Activated CD4-positive, alpha-beta T cell treated with anti-CD3 and anti-CD28 coated beads, Interleukin-2, amount 50 U/mL, for 1 hour (primary cell): ENCODE data around the gene PLBD2.

Experiments used
- DNase-seq: peaks from one replicate; pipeline ENCODE4 v3.0.0-alpha.2; 2020

The PLBD2 gene

DNA sequence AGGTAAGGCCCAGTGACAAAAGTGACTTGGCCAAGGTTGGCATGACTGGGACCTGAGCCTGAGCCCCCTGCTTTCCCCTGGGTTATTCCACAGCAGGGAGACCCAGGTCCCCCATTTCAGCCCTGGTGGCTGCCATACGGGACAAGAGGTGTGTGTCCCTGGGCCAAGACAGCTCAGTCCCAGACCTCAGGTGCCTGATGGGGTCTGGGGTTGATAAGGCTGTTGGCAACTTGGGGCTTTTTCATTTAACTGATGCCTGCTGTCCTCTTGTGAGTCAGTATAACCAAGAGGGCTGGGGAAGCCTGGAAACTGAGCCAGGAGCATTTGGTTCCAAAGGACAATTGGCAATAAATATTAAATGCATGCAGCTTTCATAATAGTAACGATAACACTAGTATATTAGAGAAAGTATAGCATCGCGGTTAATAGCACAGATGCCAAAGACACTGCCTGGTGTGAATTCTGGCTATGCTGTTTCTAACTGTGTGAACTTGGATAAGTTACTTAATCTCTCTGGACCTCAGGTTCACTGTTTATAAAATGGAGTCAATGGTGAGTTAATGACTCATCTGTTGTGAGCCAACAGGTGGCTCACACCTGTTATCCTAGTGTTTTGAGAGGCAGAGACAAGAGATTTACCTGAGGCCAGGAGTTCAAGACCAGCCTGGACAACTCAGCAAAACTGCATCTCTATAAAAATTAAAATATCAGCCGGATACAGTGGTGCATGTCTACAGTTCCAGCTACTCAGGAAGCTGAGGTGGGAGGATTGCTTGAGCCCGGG is 64.7 kb downstream of the PLBD2 start:
- no peak for DNase-seq

- no peak for DNase-seq
These were observed 66.1 kb downstream of the PLBD2 start for GRCh38 chr12:113424456-113424855.

DNA sequence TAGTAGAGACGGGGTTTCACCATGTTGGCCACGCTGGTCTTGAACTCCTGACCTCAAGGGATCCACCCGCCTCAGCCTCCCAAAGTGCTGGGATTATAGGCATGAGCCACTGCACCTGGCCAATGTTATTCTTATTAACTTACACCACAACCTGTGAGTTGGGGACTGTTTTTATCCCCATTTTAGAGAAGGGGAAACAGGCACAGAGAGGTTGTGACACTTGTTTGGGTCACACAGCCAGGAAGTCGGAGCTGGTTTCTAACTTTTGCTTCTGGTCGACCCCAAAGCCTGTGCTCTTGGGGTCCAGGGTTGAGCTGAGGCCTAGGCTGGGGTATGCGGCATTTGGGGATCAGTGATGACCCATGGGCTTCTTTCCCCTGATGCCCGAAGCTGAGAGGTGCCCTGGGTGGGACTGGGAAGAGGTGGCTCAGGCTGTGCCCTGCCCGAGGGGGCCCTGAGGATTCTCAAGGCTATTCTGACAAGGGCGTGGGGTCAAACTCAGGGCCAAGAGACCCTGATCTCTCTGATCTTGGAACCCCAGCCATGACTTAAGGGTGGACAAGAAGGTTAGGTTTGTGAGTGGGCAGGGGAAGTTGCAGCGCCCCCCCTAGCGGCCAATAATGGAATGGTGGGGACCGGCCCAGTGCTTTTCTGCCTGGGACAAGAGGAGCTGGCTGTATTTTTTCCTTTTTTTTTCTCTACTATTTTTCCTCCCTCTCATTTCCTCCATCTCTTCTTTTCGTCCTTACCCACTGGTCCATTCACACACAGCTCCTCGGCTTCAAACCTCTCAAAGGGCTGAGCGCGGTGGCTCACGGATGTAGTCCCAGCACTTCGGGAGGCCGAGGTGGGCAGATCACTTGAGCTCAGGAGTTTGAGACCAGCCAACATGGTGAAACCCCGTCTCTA is 66.8 kb downstream of the PLBD2 start:
- DNase-seq = peak; percentile 46

DNA sequence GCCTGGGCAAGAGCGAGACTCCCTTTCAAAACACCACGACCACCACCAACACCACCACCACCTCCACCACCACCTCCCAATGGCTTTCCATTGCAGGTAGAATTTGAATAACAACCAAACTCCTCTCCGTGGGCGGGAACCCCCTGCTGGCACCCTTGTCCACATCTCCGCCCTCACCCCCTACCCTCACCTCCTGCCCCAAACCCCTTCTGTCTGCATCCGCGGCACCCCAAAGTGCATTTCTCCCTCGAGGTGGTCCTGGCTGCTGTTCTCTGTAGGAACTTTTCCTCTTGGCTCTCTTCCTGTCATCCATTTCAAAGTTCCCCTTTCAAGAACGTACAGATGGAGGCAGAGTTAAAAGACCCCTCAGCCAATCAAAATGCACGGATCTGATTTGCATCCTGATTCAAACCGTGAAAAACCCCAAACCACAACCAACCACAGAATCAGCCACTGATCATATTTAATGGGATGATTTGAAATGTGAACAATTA is 67.6 kb downstream of the PLBD2 start:
- no peak for DNase-seq

GRCh38 chr12:113427882-113428281 is 69.5 kb downstream of the PLBD2 start:
- no peak for DNase-seq

- no peak for DNase-seq
These were observed 70.1 kb downstream of the PLBD2 start for GRCh38 chr12:113428482-113428881.

DNA sequence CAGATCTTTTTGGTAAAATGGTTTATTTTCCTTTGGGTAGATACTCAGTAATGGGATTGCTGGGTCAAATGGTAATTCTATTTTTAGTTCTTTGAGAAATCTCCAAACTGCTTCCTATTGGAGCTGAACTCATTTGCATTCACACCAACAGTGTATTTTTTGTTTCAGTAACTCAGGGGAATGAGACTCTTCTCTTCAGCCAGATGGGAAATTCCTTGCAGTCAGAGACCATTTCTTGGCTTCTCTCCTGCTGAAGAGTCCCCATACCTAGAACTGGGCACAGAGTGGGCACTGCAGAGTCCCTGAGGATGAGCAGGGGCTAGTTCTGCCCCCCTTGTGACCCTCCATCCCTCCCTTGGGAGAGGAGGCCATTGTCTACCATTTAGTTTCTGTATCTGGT is 74.6 kb downstream of the PLBD2 start:
- DNase-seq = no peak

- no peak for DNase-seq
These were observed 77.0 kb downstream of the PLBD2 start for GRCh38 chr12:113435367-113435766.

DNA sequence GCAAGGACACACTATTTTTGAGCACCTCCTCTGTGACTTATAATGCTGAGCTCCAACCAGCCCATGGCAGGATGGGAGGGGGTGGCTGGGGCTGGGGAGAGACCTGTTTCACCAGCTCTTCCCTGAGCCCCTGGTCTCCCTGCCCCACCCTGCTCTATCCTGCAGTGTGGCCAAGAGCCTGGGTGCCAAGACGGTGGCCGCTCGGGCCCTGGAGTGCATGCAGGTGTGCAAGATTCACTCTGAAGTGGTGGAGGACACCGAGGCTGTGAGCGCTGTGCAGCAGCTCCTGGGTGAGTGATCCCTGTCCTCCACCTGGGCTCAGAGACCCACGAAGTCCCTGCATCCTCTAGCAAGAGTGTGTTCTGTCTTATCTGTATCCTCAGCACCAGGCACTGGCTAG is 78.2 kb downstream of the PLBD2 start:
- DNase-seq = no peak

GRCh38 chr12:113436993-113437728 is 78.8 kb downstream of the PLBD2 start:
- DNase-seq = no peak

DNA sequence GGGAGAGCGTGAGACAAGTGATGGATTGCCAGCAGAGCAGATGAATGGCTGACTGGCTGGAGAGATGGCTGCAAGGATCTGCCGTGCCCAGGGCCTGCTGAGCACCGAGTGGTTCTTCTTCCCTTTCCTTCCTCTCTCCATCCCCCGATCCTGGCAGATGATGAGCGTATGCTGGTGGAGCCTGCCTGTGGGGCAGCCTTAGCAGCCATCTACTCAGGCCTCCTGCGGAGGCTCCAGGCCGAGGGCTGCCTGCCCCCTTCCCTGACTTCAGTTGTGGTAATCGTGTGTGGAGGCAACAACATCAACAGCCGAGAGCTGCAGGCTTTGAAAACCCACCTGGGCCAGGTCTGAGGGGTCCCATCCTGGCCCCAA is 79.3 kb downstream of the PLBD2 start:
- DNase-seq = no peak

DNA sequence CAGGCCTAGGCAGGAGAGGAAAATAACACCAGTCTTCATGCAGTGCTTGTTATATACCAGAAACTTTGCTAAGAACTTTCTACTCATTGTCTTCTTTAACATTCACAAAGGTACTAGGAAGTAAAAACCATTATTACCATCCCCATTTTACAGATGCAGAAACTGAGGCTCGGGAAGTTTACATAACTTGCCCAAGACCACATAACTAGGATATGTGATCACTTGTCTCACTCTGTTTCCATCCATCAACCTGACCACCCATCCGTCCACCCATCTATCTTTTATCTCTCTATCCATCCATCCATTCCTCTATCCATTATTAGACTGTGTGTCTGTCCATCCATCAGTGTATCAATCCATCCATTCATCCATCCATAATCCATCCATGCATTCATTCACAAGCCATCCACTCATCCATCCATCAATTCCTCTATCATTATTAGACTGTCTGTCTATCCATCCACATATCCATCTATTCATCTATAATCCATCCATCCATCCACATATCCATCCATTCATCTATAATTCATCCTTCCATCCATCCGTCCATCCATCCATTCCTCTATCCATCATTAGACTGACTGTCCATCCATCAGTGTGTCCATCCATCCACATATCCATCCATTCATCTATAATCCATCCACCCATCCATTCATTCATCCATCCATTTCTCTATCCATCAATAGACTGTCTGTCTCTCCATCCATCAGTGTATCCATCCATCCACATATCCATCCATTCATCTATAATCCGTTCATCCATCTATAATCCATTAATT is 80.3 kb downstream of the PLBD2 start:
- no peak for DNase-seq

DNA sequence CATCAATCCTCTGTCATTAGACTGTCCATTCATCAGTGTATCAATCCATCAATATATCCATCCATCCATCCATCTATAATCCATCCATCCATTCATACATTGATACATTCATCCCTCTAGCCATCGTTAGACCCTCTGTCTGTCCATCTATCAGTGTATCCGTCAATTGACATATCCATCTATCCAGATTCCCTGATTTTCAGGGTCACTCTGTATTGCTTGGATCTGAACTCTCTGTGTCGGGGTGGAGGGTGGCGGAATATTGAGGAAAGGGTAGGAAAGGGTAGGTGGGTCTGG is 80.9 kb downstream of the PLBD2 start:
- no peak for DNase-seq

DNA sequence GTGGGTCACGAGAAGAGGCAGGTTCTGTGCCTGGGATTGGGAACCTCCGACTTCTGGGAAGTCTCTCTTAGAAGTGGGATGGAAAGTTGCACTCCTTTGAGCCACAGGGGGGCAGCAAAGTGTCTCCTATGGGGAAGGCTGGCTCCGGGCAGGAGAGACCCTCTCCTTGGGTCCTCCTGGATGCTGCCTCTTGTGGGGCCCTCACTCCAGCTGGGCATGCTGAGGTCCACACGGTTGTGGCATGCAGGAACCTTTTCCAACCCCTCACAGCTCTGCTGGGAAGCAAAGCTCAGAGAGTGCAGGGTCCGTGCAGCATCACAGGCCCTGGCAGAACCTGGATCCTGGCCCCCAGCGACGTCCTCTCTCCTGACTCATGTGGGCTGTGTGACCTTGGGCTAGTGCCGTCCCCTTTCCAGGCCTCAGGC is 81.2 kb downstream of the PLBD2 start:
- DNase-seq = no peak

DNA sequence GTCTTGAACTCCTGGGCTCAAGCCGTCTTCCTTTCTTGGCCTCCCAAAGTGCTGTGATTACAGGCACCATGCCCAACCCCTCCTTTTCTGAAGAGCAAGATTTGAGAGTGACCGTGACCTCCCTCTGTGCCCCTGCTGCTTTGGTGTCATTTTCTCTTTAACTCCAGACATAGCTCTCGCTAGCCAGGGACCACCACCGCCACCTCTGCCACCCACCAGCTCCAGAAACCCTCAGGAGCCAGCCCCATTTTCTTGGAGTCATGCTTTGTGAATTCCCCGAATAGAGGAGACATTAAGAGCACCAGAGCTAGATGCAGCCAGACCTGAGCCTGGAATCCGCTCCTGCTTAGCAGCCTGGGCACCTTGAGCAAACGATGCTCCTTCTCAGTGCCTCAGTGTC is 81.9 kb downstream of the PLBD2 start:
- no peak for DNase-seq
